NCI-H1048 (cell line): ENCODE data around the gene RPS6KA2.
"Not testable (repeated sequence)": the region's sequence is repeated elsewhere in the genome, so short reads cannot be mapped to it uniquely, and the experiment has no call there.

Experiments
- DNase-seq: peaks from one replicate; lab custom pipeline; 2025; lab: John Stamatoyannopoulos, UW

RPS6KA2 gene

DNA sequence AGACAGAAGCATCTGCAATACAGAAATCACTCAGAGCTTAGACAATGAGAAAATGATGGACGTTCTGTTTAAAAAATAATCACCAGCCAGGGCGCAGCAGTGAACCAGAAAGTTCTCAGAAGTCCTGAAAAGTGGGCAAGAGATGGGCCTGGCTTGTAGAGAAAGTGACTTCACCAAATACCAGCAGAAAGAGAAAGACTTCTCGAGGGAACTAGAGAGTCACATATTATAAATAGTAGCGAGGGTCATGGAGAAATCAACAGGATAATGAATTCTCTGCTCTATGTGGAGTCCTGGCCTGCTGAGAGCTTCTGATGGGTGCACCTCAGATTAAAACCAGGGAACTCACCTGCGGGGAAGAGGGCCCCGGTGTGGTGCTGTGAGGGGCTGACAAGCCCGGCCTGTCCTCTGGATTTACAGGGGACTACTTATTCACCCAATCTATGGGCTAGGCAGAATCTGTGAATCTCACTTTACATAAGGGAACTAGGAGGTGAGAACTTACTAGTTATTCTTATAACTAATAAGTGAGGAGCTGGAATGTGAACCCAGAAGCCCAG lies 35.0 kb downstream of the RPS6KA2 start:
- no peak for DNase-seq

GRCh38 chr6:166591026-166591425 lies 36.0 kb downstream of the RPS6KA2 start:
- DNase-seq, result no peak

DNA sequence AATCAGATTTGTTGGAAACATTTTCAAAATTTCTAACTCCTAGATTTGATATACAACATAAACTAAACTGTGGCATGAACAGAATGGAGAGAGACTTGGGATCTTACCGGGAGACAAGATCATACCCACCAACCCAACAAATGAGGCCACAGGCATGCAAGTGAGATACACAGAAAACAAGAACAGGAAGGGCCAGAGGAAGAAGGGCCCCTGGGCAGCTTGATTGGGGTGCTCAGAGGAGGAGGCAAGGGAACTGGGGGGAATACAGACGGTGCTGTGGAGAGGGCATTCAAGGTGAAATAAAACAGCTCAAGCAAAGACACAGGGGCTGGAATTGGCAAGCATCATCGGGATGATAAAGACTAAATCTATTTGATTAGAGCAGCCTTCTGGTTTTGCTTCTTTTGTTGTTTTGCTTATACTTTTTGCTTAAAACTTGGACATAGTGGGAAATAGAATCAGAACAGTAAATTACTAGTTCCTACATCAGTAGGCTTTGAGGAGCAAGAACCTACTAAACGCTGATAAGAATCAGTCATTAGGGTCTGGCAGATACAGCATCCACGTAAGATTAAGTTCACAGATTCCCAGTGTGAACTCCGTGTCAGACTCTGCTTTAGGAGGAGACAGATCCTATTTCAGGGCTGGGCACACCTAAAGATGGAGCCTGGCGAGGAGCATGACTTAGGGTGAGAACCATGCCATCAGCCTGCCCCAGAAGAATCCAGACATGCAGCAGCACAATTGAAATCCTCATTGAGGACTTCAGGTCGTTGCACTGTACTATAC lies 37.1 kb downstream of the RPS6KA2 start:
- DNase-seq, result no peak

DNA sequence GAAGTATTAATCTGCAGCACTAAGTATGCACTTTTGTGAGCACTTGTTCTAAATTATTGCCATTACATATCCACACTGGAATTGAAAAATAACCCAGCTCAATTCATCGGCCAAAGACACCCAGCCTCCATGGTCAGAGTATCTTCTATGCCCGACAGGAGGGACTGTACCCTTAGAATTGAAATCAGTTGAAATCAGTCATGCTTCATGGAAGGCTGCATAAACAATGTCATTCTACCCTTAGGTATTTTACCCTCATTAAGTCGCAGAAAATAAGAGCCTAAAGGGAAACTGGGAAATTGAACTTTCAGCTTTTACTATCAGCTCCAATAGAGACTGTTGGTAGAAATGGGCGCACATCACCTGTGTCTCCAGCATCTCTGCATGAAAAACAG lies 37.7 kb downstream of the RPS6KA2 start:
- DNase-seq, result no peak

DNA sequence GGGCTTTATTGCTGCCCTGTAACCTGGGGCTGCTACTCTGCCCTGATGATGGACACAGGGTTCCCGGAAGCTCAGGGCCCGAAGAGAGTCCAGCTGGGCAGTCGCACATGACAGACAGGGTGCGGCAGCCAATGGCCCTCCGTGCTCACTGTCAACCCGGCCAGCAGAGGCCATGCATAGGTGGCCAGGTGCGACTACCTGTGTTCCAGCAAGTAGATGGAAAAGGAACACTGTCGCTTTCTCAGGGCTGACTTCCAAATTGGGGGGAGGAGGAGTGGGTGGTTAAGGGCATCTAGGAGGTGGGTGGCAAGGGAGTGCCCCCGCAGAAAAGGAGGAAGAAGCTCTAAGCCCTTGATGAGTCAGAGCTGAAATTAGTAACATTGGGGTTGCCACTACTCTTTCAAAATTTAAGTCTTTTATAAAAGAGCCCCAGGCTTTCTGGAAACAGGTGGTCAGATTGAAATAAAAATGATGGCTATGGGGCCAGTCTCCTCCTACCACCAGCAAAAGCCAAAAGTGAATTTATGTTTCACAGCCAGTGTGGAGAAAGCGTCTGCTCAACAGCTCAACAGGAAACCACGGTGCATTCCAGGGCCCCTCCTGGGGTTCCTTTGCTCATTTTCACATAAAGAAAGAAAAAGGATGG lies 38.2 kb downstream of the RPS6KA2 start:
- DNase-seq, result no peak

DNA sequence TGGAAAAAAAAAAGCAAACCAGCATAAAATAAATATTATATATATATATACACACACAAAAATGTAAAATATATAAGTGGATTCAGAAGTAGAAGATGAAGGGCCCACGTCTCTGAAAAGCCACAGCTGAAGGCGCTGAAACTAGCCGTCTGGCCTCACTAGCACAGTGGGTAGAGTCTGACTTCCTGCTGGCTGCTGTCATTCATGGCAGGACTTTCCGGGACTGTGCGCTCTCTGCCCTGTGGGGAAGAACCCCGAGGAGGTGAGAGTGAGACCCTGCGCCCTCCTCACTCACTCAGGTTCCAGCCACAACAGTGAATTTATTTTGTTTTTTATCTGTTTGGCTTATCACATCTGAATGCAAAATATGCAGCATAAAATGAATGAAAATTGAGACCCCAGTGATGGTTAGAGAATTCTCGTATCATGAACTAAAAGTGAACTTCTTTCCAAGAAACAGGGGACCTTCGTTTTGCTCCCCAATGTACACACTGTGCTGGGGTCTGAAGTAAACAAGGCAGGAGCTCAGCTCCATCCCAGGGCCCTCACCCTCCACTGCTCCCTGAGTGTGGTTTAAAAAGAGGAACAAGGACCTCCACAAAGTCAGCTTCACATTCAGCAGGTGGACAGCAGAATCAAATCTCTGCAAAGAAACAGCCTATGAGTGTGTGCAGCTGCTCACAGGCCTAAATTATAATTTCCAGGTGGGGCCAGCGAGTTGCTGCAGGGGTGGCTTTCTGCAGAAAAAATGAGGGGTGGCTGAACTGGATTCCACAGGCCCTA lies 39.2 kb downstream of the RPS6KA2 start:
- DNase-seq, result no peak

DNA sequence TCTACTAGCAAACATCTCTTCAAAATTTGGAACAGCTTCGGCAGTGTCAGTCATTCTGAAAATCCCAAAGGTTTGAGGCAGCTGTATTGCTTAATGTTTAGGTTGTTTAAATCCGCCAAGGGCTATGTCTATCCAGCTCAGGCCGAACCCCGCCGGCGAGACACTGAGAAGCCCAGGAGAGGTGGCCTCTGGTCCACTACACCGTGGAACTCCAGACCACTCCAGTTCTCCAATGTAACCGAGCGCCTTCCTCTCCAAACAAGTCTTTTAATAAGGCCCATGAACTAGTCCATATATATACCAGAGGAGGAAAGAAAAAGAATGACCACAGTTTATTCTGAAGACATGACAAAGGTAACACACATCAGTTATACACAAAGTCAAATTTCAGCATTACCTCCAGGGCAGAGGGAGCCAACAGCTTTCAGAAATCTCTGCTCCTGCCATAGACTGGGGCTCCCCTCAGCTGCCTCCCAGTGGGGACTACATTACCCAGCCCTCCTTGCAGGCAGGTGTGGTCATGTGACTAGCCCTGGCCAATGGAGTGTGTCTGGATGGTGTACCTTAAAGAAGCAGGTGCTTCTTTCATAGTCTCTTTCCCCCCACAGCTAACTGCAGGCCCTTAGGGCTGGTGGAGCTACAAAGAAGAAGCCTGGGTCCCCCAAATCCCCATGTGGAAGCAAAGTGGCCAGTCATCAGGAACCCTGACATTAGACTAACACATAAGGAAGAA lies 40.5 kb downstream of the RPS6KA2 start, which contains the start of gene RAMACL:
TSS of gene RAMACL (minus strand) at position 255 of the 733 bp plus-strand sequence. CDS start at position 54, 201 bp downstream.
- DNase-seq, result no peak

- DNase-seq, result no peak
Measured at GRCh38 chr6:166584853-166585429, 42.1 kb downstream of the RPS6KA2 start.

- DNase-seq, result no peak
Measured at GRCh38 chr6:166584155-166584554, 42.9 kb downstream of the RPS6KA2 start.

DNA sequence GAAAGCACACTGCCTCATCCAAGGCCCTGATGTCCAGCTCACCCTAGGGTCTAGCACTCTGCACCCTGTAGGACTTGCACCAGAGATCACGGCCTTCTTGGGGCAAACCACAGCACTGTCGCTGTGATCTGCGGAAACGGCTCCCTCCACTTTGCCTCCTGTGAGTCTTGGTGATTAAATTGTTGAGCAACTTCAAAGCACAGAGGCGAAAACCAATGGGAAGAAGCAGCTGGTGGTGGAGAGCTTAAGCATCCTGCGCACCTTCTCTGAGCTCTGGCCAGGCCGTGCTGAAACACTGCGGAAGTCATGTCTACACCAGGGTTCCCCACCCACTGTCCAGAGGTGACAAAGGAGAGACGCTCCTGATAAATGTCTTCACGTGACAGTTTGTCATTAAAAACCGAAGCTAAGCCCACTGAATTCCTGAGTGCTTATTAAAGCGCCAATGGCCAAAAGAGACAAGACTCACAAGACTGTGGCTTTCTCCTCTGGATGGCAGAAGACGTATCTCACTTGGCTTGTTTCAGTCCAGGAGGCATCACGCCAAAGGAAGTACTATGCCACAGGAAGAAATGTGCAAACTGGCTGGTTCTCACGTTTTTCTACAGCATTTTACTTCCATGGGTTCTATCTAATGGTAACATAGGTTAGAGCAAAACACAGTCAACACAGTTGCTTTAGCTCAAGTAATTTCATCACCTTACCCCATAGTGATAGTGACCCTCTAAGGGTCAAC lies 43.7 kb downstream of the RPS6KA2 start:
- no peak for DNase-seq

- no peak for DNase-seq
Measured at GRCh38 chr6:166582258-166582657, 44.8 kb downstream of the RPS6KA2 start.

DNA sequence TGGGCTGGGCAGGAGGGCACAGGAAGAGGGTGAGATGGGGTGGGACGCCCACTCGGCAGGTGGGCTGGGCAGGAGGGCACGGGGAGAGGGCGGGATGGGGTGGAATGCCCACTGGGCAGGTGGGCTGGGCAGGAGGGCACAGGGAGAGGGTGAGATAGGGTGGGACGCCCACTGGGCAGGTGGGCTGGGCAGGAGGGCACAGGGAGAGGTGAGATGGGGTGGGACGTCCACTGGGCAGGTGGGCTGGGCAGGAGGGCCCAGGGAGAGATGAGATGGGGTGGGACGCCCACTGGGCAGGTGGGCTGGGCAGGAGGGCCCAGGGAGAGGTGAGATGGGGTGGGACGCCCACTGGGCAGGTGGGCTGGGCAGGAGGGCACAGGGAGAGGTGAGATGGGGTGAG lies 45.2 kb downstream of the RPS6KA2 start:
- DNase-seq, result not testable (repeated sequence)

GRCh38 chr6:166581091-166581511 lies 46.0 kb downstream of the RPS6KA2 start:
- DNase-seq, result no peak

GRCh38 chr6:166580076-166581050 lies 46.7 kb downstream of the RPS6KA2 start:
- DNase-seq, result no peak

DNA sequence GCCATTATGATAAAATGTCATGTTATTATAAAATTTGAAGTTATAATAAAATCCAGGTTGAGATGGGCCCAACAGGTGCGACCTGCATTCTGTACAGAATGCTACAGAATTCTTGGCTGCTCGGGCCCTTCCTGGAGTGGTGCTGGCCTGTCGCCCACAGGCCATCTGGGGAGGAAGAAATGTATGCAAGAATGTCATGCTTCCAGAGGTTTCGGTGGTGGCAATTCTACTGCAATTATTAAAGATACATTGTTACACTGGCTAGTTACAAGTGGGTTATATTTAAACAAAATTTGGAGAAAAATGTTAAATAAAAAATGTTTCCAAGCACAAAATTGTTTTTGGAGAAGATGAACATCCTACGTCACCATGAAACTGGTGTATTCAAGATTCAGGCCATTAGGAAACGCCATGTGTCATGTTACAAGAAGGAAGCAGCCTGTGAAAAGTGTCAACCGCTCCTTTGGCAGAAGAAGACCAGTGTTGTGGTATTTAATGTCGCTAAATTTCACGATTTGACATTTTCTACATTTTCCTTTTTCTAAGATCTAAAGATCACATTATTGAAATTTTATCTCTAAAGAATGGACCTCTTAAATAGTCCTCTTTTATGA lies 47.7 kb downstream of the RPS6KA2 start:
- DNase-seq, result no peak

DNA sequence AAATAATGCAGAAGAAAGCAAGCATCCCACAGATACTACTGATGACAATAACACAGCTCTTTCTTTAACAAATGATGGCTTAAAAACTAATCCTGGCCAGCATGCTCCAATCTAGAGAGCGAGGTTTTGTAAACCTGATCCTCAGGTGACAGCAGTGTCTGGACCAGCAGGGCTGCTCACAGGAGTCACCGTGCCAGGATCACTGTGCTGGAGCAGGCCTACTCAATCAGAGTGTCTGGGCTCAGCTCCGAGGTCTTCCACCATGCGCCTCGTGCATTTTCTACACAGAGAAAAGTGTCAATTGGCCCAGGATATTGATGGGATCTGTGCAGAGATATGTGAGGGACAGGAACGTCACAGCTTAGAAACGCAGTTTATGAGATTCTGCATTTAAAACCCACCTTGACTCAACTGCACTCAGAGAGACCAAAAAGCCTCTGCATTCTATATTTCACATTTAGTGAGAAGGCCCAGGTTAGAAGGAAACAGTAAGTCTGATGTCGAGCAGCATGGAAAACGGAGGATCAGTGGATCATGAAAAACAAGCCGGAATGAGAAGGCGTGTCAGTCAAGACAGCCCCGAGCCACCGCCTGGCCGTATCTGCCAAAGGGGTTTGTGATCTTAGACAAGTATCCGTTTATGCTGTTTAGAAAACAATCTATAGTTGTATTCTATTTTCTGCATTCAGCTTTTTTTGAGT lies 48.4 kb downstream of the RPS6KA2 start:
- no peak for DNase-seq

GRCh38 chr6:166575205-166575604 lies 51.8 kb downstream of the RPS6KA2 start:
- DNase-seq, result no peak

GRCh38 chr6:166573511-166574216 lies 53.4 kb downstream of the RPS6KA2 start:
- no peak for DNase-seq
